Activated CD4-positive, CD25-positive, alpha-beta regulatory T cell treated with anti-CD3 and anti-CD28 coated beads, Interleukin-2, amount 50 U/mL, for 16 hours (primary cell): Measurements from ENCODE around the gene SMDT1.

ENCODE experiments used
- DNase-seq: peaks from one replicate; pipeline ENCODE4 v3.0.0-alpha.2; 2020; ENCODE audit warnings: low read depth, low spot score

SMDT1 gene, protein sequence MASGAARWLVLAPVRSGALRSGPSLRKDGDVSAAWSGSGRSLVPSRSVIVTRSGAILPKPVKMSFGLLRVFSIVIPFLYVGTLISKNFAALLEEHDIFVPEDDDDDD

DNA sequence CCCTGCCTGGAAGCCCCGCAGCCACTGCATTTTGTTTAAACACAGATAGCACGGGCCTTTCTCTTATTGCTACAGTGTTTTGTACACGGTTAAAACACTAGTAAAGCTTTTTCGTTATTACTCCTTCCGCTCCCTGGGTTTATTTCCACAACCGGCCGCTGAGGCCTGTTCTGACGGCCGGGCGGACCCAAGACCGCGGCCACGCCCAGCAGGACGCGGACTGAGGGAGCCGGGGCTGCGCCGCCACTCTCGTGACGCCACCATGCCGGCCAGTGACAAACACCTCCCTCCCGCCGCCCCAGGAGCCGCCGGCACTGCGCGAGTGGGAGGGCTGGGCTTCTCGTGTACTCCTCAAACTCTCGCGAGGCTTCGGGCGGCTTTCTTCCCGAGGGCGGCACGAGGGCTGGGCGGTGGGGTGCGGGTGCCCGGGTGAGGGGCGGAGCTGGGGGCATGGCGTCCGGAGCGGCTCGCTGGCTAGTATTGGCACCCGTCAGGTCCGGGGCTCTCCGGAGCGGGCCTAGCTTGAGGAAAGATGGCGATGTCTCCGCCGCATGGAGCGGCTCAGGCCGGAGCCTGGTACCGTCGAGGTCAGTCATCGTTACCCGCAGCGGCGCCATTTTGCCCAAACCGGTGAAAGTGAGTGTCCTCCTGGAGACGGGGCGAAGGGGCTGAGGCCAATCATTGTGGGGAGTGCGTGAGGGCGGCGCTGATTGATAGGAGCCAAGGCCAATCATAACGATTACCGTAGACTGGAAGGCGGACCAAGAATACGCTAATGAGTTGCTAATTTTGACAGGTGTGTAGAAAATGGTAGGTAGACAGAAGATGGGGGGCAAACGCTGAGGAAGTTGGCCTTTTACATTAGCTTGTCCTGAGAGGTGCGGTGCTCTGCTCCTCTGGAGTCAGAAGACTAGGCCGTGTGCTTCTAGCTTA, at the start of gene SMDT1:
Gene SMDT1 (plus strand): TSS at position 382 of the 933 bp plus-strand sequence. CDS start 69 bp downstream, at position 451.
- DNase-seq: peak; percentile 95

DNA sequence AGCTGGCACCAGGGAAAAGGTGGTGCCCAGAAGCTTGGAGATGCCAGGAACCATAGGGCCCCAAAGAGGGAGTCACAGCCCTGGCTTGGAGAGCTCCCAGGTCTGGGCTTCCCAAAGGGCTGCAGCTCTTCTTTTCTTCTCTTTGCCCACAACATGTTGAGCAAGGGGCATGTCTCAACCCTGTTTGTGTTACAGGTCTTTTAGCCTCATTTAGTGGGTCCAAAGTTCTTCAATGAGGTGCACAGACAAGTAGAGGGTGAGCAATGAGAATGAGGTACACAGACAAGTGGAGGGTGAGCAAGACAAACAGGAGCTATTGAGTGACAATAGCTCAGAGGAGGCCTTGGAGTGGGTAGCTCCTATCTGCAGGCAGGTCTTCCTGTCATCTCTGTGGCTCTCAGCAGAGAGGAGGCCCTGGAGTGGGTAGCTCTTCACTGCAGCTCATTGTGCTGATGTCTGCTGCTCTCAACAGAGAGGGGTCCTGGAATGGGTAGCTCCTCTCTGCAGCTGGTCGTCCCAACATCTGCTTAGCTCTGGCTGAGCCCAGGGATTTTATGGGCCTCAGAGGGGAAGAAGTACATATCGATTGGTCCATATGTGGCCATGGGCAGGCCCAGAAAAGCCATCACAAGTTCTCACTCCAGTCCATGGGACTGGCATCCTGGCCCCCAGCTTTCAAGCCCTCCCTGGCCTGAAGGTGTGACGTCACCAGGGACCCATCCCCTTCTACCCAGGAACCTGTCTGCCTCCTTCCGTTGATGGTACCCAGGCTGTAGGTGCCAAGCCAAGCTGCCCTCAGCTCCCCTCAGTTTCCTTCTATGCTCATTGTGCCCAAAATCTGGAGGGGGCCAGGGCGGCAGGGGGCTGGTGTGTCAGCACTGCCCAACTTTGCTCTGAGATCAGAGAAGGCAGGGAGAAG, 46.0 kb upstream of the SMDT1 start:
- DNase-seq: no peak

DNA sequence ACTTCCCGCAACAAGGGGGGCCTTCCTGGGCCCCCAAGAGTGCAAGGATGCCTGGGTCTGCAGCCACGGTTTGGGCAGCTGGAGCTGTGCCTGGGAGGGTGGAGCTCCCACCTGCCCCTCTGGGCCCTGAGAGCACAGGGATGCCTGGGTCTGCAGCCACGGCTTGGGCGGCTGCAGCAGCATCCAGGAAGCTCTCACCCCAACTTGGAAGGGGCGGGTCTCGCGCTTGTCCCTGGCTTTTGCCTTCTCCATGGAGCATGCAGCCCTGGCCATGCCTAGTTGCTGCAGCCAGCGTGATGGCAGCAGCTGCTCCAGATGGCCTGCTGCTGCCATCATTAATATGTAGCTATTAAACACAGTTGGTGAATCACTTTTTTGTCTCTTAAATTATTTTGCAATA, 44.2 kb upstream of the SMDT1 start:
- DNase-seq: no peak

DNA sequence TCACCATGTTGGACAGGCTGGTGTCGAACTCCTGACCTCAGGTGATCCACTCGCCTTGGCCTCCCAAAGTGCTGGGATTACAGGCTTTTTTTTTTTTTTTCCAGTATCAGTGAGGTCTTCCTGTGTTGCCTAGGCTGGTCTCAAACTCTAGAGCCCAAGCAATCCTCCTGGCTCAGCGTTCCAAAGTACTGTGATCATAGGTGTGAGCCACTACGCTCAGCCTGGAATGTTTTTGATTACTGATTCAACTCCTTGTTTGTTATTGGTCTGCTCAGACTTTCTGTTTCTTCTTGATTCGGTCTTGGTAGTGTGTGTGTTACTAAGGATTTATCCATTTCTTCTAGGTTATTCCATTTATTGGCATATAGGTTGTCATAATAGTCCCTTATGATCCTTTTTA, 40.2 kb upstream of the SMDT1 start:
- DNase-seq: no peak

DNA sequence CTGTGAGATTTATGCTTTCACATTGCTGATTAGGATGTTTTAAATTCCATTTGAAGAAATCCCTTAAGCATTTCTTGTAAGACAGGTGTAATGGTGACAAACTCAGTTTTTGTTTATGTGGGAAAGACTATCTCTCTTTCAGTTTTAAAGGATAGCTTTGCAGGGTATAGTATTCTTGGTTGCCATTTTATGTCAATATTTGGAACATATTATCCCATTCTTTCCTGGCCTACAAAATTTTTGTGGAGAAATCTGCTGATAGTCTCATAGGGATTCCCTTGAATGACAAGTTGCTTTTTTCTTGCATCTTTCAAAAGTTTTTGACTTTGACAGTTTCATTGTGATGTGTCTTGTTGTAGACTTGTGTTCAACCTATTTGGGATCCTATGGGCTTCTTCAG, 37.7 kb upstream of the SMDT1 start:
- DNase-seq: no peak

DNA sequence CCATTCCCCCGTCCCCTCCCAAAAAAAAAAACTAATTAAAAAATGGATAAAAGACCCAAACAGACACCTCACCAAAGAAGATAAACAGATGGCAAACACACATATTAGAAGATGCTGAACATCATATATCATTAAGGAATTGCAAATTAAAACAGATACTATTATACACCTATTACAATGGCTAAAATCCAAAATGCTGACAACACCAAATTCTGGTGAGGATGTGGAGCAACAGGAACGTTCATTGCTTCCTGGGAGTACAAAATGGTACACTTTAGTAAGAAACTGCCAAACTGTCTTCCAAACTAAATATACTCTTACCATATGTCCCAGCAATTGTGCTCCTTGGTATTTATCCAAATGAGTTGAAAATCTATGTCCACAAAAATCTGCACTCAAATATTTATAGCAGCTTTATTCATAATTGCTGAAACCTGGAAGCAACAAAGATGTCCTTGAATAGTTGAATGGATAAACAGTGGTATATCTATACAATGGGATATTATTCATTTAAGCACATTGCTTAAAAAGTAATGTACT, 28.8 kb upstream of the SMDT1 start:
- DNase-seq: no peak

DNA sequence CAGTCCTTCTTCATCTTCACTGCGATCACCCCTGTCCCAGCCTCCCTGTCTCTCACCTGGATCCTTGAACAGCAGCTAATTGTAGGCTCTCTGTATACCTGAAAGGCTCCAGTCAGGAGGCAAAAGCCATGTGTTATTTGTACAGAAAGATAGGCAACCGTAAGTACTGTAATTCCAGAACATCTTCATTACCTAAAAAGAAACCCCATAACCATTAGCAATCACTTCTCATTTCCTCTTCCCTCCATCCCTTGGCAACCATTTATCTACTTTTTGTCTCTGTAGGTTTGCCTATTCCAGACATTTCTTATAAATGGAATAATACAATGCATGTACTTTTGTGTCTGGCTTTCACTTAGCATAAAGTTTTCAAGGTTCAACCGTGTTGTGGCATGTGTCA, 26.7 kb upstream of the SMDT1 start:
- no peak for DNase-seq

DNA sequence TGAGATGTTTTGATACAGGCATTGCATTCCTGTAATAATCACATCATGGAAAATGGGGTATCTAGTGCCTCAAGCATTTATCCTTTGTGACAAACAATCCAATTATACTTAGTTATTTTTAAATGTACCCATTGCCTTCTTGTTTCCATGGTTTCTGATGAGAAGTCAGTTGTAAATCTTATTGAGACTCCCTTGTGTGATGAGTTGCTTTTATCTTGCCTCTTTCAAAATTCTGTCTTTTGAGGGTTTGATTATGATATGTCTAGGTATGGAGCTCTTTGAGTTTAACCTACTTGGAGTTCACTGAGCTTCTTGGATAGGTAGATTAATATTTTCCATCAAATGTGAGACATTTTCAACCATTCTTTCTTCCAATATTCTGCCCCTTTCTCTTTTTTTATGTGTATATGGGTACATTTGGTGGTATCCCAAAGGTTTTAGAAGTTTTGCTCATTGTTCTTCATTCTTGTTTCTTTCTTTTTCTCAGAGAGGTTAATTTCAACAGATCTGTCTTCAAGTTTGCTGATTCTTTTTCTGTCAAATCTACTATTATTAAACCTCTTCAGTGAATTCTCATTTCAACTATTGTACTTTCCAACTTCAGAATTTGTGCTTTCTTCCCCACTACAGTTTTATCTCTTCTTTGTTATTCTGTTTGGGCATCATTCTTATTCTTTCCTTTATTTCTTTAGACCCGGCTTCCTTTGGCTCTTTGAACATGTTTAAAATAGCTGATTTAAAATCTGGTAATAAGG, 22.6 kb upstream of the SMDT1 start:
- DNase-seq: no peak

DNA sequence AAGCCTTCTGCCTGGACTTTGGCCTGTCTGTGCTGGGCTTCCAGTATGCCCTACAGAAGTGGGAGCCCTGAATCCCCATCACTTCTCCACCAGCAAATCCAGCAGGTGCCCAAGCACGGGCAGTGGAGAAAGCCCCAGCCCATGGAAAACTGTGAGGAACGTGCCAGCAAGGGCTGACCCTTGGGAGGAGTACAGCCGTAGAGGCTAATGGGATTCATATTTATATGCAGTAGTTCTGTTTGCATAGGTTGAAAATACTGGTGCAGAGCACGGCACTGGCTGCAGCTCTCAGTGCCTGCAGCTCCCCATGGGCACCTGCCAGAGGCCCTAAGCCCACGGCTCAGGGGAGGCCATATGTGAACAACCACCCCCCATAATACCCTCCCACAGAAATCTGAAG, 19.0 kb upstream of the SMDT1 start:
- no peak for DNase-seq

DNA sequence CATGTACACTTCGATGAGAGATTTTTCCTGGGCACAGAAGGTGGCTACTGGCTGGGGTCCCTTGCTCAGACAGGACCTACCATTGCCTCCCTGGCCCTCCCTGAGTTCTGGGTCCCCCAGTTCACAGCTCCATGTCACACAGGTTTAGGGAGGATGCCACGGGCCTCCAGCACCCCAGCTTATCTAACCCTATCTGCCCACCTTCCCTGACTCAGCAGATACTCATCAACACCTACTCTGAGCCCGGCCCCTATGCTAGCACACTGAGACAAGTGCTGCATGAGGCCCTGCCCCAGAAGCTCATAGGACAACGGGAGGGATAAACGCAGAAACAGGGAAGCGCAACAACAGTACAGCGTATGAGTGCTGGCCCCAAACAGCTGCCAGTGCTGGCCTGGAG, 18.5 kb upstream of the SMDT1 start:
- DNase-seq: no peak

DNA sequence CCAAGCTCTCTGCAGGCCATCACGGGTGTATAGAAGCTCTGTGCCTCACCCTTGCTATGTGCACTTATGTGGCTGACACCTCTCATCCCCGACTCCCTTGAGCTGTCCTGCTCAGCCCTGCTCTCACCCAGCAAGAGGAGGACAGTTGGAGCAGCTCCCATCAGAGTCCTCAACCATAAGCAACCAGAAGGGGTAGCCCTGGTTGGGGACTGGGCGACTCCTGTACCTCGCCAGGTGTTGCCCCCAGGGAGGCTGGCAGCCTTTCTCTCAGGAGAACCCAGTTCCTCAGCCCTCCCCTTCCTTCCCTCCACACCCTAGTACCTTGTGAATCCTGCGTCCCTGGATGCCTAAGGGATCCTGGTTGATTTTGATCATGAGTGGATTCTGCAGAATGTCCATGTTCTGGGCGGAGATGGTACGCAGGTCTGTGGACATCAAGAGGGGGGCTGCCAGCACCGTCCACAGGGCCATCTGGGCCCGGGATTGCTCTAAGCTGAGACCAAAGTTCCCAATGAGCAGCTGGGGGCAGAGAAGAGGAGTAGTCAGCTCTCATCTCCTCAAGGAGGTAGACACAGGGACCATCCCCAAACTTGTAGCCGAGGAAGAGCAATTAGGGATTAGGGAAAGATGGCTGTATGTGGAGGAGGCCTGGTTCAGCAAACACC, 16.9 kb upstream of the SMDT1 start:
- no peak for DNase-seq

DNA sequence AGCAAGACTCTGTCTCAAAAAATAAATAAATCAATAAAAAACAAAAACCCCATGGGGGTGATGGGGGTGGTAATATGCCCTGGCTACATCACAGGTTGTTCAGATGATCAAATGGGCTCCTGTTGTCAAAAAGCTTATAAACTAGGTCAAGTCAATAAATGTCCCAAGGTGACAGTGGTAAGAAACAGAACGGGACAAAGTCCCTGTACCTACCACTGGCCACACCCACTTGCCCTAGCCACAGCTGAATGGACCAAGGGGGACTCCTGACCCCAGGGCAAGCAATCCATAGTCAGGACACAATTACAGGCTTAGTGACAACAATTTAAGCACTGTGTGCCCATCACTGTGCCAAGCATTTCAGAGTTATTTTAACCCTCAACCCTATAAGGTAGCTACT, 14.9 kb upstream of the SMDT1 start:
- DNase-seq: no peak

DNA sequence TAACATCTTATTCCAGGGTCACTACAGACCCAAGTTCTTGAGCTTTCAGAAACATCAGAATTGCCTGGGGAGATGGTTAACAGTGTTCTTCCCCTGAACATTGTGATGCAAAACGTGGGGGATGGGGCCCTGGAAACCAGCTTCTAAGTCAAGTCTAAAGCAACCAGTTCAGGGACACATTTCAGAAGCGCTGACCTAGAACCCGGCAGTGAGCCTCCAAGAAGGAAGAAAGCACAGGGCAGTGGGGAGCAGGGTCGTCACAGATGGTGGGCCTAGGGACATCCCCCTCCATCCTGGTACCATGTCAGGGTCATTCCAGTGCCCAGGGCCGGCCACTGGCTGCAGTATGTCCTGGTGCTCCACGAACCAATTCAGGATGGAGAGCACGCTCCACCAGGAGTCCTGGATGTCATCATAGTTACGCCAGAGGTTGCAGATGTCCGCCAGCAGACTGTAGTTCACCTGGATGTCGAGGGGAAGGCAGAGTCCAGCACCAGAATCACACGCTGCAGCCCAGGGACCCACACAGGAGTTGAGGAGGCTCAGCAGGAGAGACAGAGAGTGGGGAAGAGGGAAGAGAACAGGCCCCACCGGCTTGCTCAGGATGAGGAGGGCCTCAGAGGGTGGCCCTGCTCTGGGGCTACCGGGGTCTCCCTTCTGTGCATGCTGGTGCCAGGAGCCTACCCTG, 13.9 kb upstream of the SMDT1 start:
- DNase-seq: no peak

DNA sequence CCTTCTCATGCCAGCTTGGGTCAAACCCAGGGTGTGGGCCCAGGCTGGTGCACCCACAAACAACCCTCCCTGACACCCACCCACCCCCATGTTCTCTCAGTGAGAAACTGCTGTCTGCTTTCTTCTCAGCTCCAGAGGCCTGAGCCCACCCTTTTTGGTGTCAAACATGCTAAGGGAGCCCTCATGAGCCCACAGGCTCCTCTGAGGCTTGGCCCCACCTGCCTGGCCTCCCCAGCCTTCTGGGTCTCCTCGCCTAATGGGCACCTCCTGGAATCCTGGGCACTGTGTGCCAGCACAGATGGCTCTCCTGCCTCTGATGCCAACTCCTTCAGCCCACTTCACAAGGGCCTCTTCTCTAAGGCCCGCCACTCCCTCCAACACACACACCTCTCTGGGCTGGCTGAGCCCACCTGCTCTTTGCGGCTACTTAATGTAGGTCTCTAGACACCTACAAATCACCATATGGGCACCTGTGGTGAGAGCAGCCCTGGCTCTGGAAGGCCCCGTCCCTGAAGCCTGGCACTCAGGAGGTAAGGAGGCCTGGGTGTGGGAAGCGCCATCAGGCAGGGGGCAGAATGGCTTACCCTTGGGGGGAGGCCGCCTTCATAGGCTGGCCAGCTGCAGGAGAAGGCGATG, 13.3 kb upstream of the SMDT1 start:
- DNase-seq: no peak

DNA sequence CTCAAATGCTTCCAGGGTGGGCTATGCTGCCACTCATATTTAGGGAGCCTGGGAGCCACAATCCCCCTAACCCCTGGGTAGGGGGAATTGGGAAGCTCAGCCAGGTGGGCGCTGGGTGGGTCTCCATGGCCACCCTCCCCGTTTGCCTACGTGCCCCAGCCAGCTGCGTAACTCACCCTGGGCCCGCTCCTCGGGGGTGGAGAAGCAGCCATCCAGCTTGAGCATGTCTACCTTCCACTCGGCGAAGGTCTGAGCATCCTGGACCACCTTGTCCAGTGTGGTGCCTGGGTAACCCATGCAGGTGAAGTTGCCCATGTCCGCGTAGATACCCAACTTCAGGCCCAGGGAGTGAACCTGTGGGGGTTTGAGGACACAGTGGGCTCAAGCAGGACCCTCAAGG, 12.6 kb upstream of the SMDT1 start:
- no peak for DNase-seq

DNA sequence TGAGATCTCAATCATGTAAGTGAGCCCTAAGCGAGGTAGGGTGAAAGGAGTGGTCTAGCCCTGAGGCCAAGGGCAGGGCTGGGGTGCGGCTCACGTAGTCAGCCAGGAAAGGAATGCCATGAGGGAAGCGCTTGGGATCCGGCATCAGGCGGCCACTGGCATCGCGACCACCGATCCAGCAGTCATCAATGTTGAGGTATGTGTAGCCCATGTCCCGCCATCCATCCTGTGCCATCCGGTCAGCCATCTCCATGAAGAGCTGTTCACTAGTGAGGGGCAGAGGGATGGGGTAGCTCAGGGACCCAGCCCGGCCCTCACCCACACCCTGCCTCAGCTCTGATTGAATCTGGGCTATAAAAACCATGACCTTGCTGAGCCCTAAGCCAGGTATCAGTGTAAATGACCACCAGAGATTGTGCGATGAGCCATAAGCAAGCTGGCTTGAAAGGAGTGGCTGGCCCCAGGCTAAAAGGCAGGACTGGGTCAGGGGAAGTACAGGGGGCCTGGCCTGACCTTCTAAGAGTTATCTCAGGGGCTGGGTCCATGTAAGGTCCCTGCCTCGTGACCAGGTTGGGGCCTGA, 11.7 kb upstream of the SMDT1 start:
- no peak for DNase-seq

DNA sequence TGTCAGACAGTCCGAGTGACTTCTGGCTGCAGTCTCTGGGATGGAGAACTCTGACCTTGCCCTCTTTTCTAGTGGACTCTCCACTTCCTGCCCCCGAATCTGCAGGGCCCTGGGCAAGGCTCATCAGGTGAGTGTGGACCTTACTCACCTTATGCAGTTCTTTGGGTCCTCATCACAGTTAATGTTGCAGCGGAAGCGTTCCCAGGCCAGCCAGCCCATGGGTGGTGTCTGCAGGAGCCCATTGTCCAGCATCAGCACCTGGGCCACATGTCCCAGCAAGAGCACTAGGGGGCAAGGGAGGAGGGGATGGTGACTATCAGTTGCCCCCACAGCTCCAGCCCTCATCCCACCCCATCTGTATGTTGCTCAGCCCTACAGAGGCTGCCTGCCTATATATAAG, 11.2 kb upstream of the SMDT1 start:
- no peak for DNase-seq

DNA sequence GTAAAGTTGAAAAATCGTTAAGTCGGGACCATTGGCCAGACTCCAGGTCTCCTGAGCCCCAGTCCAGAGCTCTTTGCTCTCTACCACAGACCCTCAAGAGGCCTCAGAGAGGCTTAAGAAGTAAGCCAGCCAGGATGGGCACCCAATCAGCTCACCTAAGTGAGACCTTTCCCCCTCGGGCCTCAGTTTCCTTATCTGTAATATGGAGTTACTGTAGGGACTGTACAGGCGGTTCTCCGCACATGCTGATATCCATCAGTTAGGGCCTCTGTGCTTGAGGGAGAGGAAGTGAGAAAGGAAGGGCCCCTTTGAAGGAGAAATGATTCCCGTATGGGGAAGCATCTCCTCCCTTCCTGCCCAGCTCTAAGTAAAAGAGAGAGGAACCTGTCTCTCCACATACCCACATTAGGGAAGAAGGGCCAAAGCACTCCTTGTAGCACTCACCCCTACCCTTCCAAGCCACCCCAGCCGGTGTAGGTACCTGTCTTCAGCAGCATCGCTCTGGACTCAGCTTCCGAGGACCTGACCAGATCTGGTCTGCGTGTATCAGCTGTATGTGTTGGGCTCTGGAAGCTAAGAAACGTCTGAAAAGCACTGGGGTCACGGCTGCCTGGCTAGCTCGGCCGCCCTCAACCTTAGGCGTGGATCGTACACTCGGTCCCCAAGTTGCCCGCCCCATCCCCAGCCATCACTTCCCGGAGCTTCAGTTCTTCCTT, 9.5 kb upstream of the SMDT1 start:
- no peak for DNase-seq
